Duodenal mucosa (tissue), 2 donors: ENCODE data around the gene YIF1B.

ENCODE experiments used
- H3K27ac ChIP-seq: one replicate; pipeline ENCODE4 v1.7.0; 2013; ENCODE audit warnings: low read depth, low read length
- H3K27me3 ChIP-seq, 2 donors: one replicate each; pipeline ENCODE4 v1.7.0; 2013; ENCODE audit warnings: low read length in 2 of 2, control low read depth in 1 of 2; ENCODE audit not compliant: insufficient read depth in 2 of 2, control insufficient read depth in 1 of 2
- H3K36me3 ChIP-seq, 2 donors: one replicate each; pipeline ENCODE4 v1.7.0; 2013; ENCODE audit warnings: low read length in 2 of 2, control low read depth in 1 of 2; ENCODE audit not compliant: insufficient read depth in 2 of 2, control insufficient read depth in 1 of 2
- H3K4me1 ChIP-seq, 2 donors: one replicate each; pipeline ENCODE4 v1.7.0; 2013; ENCODE audit warnings: low read length in 2 of 2, control low read depth in 1 of 2; ENCODE audit not compliant: insufficient read depth in 2 of 2, control insufficient read depth in 1 of 2
- H3K4me3 ChIP-seq, 2 donors: one replicate each; pipeline ENCODE4 v1.7.0; 2013; ENCODE audit warnings: low read length in 2 of 2, low read depth in 1 of 2
- H3K9ac ChIP-seq, 2 donors: one replicate each; pipeline ENCODE4 v1.7.0; 2013; ENCODE audit warnings: low read length in 2 of 2, low read depth in 1 of 2
- H3K9me3 ChIP-seq, 2 donors: one replicate each; pipeline ENCODE4 v1.7.0; 2013; ENCODE audit warnings: low read length in 2 of 2, control low read depth in 1 of 2; ENCODE audit not compliant: control insufficient read depth in 1 of 2

Gene YIF1B

GRCh38 chr19:38278751-38279150 is 37.0 kb downstream of the YIF1B start:
- H3K27me3 ChIP-seq: no peaks in the 10 kb centered on the region
- peaks cover 9 to 13% of the 10 kb centered on the region in 2 donors for H3K36me3 ChIP-seq
- H3K9me3 ChIP-seq: no peaks in the 10 kb centered on the region
- H3K4me1 ChIP-seq: peaks cover 34 to 47% of the 10 kb centered on the region in 2 donors
- H3K4me3 ChIP-seq: no peak overlapping the region
- H3K27ac ChIP-seq: peak overlapping the region; percentile 13
- no peak overlapping the region for H3K9ac ChIP-seq

GRCh38 chr19:38277969-38278680 is 37.6 kb downstream of the YIF1B start:
- Histone ChIP-seq H3K36me3 (peaks cover 6 to 9% of the 10 kb centered on the region in 2 donors), H3K9me3 (no peaks in the 10 kb centered on the region), H3K9ac (peak overlapping the region in 1 of 2 donors; percentile 22), H3K27ac (peak overlapping the region; percentile 13), H3K27me3 (no peaks in the 10 kb centered on the region), H3K4me1 (peaks cover 40 to 53% of the 10 kb centered on the region in 2 donors), H3K4me3 (no peak overlapping the region)

DNA sequence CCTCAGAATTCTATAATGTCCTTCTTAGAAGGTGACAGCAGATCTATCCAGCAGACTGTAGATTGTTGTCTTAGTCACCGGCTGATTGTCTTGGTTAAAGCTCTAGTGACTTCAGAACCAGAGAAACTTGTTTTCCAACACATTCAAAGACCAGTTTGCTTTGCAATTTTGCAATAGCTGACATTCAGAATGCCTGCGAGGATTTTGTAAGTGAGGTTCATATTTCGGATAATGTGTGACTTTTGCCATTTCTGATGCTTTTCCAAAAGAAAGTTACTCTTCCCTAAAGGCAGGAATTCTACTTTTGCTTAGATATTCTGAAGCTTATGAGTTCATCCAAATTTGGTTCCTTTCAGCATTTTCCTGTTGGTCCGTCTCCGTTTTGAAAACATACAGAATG is 38.2 kb downstream of the YIF1B start:
- Histone ChIP-seq H3K4me1 (peaks cover 45 to 55% of the 10 kb centered on the region in 2 donors), H3K36me3 (peaks cover 6 to 9% of the 10 kb centered on the region in 2 donors), H3K9ac (no peak overlapping the region), H3K27me3 (no peaks in the 10 kb centered on the region), H3K9me3 (no peaks in the 10 kb centered on the region), H3K27ac (no peak overlapping the region), H3K4me3 (no peak overlapping the region)

DNA sequence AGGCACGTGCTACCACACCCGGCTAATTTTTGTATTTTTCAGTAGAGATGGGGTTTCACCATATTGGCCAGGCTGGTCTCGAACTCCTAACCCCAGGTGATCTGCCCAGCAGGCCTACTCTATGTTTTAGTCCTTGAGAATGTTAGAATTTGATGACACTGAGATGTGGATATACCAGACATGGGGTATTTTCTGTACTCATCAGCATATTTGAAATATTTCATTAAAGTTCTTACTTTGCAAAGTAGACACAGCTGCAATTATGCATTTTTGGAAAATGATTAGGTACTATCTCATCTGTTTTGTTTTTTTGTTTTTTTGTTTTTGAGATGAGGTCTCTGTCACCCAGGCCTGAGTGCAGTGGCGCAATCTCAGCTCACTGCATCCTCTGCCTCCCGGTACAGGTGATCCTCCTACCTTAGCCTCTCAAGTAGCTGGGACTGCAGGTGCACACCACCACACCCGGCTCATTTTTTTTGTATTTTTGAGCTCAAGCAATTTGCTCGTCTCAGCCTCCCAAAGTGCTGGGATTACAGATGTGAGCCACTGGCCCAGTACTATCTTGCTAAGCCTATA is 38.7 kb downstream of the YIF1B start:
- Histone ChIP-seq H3K4me1 (peaks cover 49 to 56% of the 10 kb centered on the region in 2 donors), H3K9ac (no peak overlapping the region), H3K4me3 (no peak overlapping the region), H3K27ac (no peak overlapping the region), H3K9me3 (no peaks in the 10 kb centered on the region), H3K27me3 (no peaks in the 10 kb centered on the region), H3K36me3 (peaks cover 6 to 9% of the 10 kb centered on the region in 2 donors)

- Histone ChIP-seq H3K9me3 (no peaks in the 10 kb centered on the region), H3K36me3 (peaks cover 0 to 3% of the 10 kb centered on the region in 2 donors), H3K4me1 (peaks cover 57 to 58% of the 10 kb centered on the region in 2 donors), H3K27me3 (no peaks in the 10 kb centered on the region), H3K9ac (no peak overlapping the region), H3K4me3 (no peak overlapping the region), H3K27ac (no peak overlapping the region)
Measured at GRCh38 chr19:38274739-38275138, 41.0 kb downstream of the YIF1B start.

DNA sequence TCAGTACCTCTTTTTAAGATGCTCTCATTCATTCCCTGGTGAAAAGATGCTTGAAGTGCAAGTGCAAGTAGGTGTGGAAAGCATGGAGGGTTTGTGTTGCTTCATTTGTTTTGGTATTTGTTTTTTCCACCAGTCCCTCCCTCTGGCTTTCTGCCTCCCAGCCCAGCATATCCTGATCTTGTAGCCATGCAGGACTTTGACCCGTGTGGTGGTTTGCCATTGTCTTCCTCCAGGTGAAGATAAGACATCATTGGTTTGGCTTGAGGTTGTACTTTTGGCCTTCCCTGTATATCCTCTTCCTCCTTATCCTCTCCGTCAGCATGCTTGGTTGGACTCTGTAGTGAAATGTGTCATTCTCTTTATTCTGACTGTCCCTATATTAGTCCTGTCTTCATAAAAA is 42.2 kb downstream of the YIF1B start:
- Histone ChIP-seq H3K9me3 (no peaks in the 10 kb centered on the region), H3K27ac (peak overlapping the region; percentile 54), H3K4me3 (peak overlapping the region in 1 of 2 donors; percentile 35), H3K36me3 (no peaks in the 10 kb centered on the region), H3K9ac (no peak overlapping the region), H3K4me1 (peaks cover 54 to 63% of the 10 kb centered on the region in 2 donors), H3K27me3 (no peaks in the 10 kb centered on the region)

GRCh38 chr19:38270587-38271167 is 45.1 kb downstream of the YIF1B start:
- Histone ChIP-seq H3K9ac (no peak overlapping the region), H3K27ac (no peak overlapping the region), H3K4me3 (no peak overlapping the region), H3K9me3 (no peaks in the 10 kb centered on the region), H3K27me3 (no peaks in the 10 kb centered on the region), H3K36me3 (no peaks in the 10 kb centered on the region), H3K4me1 (peaks cover 54 to 61% of the 10 kb centered on the region in 2 donors)

- peak overlapping the region; percentile 58 to 68 for H3K9ac ChIP-seq
- no peaks in the 10 kb centered on the region for H3K27me3 ChIP-seq
- H3K27ac ChIP-seq: peak overlapping the region; percentile 26
- H3K4me3 ChIP-seq: peak overlapping the region; percentile 70 to 90
- H3K4me1 ChIP-seq: peaks cover 40 to 55% of the 10 kb centered on the region in 2 donors
- no peaks in the 10 kb centered on the region for H3K36me3 ChIP-seq
- no peaks in the 10 kb centered on the region for H3K9me3 ChIP-seq
Measured at GRCh38 chr19:38268539-38268938, 47.2 kb downstream of the YIF1B start.

DNA sequence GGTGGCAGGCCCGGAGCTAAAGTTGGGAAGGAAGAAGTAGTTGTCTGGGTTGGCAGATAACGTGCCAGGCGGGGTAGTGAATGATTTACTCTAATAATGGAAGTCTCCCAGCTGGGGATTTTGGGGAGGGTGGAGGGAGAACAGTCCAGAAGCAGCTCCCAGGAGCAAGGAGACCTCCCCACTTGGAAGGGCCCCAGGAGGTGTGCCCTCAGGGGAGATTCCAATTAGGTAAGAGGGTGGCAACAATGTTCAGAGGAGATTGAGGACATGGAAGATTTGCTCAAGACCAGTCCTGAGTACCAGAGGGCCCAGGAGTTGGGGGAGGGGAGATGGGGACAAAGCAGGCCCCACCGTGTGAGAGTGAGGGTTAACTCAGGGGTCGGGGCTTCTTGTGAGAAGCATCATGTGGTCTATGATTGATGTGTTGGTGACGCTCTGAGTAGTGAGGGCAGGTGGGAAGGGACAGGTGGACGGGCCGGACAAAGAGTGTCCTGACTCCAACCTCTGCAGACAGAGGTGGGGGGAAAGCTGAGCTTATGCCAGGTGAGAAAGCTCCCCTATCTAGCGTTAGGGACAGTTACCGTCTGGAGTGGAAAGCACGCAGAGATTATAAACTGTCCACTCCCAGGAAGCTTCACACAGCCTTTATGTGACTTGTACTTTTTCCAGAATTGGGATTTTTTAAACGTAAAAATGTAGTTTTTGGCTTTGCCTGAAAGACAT is 47.8 kb downstream of the YIF1B start:
- no peaks in the 10 kb centered on the region for H3K36me3 ChIP-seq
- H3K9ac ChIP-seq: peak overlapping the region; percentile 68 to 73
- peak overlapping the region; percentile 26 for H3K27ac ChIP-seq
- H3K4me3 ChIP-seq: peak overlapping the region; percentile 70 to 90
- H3K4me1 ChIP-seq: peaks cover 35 to 53% of the 10 kb centered on the region in 2 donors
- no peaks in the 10 kb centered on the region for H3K9me3 ChIP-seq
- no peaks in the 10 kb centered on the region for H3K27me3 ChIP-seq
